ENCODE data around the gene SLC1A2.

Gene SLC1A2

GRCh38 chr11:35375332-35376117, 43.8 kb downstream of the SLC1A2 start:
- DNase-seq = no peak

DNA sequence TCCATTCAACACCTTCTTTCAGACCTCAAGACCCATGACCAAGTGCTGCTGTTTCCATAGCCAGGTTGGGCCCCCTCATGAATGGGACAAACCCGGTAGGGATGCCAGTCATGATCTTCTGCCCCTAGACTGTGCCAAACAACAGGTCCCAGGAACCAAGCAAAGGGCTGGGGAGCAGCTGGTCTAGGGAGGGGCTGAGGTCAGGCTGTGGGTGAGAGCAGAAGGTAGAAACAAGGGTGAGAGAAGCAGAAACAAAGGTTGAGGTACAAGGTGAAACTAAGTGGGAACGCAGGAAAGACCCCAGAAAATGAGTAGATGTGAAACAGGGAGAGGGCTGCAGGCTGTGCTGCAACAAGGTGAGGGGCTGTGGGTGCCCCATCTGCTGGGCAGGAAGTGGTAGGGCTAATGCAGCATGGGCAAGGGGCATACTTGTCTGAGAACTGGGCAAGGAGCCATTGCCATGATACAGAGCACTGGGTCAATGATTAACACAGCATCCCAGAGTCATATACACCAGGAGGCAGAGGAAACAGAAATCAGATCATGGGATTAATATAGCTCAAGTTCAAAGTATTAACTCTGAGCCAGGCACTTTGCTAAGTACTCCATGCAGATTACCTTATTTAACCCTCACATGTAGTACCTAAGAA, 45.9 kb downstream of the SLC1A2 start:
- DNase-seq = no peak

DNA sequence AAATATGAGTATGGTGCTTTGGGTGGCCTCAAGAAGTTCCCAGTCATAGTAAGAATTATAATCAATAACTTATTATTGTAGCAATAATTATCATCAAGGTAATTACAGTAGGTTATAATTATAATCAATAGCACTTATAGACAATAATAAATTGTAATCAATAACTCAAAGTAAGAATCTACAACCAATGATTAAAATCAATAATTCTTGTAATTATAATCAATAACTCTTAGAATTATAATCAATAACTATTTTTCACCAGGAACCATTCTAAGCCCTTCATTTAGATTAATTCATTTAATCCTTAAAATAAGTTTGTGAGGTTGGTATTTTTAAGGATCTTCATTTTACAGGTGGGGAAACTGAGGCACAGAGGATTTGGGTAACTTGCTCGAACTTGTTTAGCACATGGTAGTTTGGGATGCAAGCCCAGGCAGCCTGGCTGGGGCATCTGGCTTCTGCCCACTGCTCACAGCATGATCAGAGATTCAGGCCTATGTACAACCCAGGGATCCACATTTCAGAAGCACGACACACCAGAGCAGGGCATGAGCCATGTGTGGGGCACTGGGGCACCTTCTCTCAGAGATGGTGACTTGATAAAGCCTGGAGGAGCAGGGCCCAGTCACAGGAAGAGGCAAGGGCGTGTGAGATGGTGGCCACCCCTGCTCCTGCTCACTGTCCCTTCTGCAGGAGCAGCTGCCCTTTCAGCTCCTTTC, 46.6 kb downstream of the SLC1A2 start:
- DNase-seq = no peak

GRCh38 chr11:35367491-35367890, 51.9 kb downstream of the SLC1A2 start:
- no peak for DNase-seq

GRCh38 chr11:35366798-35367197, 52.6 kb downstream of the SLC1A2 start:
- DNase-seq = no peak

GRCh38 chr11:35365961-35366360, 53.4 kb downstream of the SLC1A2 start:
- DNase-seq = no peak

DNA sequence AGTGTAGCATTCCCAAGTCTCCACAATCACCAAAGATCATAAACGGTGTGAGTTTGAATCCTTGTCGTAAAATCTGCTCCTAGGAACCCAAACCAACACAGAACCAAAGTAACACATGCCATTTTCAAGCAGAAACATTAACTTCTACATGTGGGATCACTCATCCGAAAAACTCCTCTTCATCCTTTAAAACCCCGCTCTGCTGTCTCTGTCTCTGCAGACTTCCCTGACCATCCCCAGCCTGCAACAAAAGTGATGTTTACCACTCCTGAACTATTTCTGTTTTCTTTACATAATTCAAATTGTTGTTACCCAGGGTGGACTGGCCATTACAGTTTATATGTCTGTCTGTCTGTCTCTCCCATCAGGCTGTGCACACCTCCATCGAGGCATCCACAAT, 54.0 kb downstream of the SLC1A2 start:
- no peak for DNase-seq

DNA sequence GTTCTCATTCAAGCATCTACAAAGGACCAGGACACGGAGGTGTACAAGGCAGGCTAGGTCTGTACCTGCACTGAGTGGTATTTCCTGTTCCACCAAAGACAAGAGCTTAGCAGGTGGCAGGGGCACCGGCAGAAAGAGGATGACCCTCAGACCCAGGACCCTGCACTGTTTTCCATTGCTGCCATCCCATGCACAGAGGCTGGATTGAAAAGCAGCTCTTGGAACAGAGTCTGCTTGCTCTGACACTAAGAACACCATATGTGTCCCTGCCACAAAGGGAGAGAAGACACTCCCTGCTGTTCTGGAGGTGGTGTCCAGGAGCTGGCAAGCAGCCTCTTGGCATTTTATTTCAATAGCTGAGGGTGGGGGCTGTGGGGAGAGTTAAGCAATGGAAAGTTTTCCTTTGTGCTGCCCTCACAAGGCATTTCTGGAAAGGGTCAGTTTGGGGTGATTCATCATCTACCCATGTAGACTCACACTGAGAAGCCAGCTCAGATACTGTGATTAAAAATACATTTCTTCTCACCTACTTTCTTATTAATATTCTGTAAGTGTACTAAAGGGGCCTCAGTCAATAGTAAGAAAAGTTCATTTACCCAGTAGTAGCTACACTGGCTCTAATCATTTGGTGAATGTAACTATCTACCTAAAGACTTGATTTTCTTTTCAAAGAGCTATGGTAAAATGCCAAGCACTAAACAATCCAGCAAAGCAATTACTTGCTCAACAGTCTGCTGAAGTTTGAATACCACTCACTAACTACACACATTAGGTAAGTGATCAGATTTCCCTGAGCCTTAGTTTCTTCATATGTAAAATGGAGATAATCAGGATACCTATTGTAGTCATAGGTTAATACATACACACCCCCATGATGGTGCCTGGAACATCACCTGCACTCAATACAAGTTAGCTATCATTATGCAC, 55.2 kb downstream of the SLC1A2 start:
- DNase-seq = no peak

DNA sequence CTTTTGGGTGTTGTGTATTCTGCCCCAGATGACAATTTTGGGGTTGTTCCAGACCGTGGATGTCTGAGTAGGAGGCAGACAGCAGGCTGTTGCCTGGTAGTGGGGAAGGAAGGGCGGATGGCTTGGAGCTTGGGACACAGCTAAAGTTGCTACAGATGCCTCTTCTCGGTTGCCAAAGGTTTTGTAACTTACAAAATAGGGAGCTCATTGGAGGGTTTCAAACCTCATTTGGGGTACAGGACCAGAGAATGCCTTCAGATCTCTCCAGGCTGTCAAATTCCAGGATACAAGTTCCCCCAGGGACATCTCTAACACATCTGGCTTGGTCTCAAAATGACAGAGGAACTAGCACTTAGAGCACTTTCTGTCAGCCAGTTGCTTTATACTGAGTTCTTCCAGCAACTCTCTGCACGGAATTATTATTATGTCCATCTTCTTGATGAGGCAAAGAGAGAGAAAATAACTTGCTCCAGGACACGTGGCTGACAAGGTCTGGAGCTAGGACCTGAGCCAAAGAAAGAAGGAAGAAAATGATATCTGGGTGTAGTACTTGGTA, 56.0 kb downstream of the SLC1A2 start:
- no peak for DNase-seq

DNA sequence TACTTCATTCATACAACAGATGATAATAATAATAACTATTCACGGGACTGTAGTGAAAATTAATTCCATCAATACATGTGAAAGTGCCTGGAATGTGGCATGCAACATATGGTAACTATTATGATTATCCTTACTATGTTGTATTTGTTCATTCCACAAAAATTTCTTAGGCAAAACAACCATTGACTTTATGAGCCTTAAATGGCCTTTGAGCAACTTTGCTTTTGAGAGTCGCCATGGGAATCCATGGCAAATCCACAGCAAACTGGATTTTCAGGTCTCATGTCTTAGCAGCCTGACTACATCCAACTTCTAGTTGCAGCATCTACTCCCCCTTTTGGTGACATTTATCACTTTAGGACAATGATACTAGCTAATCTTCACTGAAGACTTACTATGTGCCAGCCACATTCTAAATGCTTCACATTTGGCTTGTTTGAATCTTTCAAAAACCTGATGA, 56.8 kb downstream of the SLC1A2 start:
- DNase-seq = no peak

- DNase-seq = no peak
Measured at GRCh38 chr11:35360055-35360530, 59.3 kb downstream of the SLC1A2 start.

GRCh38 chr11:35359321-35360054, 59.9 kb downstream of the SLC1A2 start:
- no peak for DNase-seq

- no peak for DNase-seq
Measured at GRCh38 chr11:35358391-35358790, 61.0 kb downstream of the SLC1A2 start.

GRCh38 chr11:35357923-35358322, 61.4 kb downstream of the SLC1A2 start:
- DNase-seq = no peak

DNA sequence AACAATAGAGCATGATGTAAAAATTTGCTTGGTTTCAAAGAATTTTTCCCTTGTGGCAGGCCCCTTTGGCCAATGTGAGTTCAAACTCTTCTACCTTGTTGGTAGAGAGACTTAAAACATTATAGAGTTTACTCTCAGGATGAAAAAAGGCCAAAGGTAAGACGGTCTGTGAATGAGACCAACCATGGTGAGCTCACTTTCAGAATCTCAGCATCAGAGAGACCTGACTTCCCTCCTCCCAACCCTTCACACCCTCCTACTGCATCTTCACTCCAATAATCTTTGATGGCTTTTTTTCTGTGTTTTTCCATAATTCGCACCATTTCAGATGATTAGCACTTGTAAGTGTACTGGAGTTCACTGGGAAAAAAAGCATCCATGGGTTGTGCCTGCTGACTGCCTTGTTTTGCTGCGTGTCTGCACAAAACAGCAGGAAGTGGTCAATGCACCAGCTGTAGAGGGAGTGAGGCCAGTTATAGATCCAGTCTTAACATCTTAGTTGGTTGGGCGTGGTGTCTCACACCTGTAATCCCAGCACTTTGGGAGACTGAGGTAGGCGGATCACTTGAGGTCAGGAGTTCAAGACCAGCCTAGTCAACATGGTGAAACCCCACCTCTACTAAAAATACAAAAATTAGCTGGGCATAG, 64.1 kb downstream of the SLC1A2 start:
- DNase-seq = no peak

DNA sequence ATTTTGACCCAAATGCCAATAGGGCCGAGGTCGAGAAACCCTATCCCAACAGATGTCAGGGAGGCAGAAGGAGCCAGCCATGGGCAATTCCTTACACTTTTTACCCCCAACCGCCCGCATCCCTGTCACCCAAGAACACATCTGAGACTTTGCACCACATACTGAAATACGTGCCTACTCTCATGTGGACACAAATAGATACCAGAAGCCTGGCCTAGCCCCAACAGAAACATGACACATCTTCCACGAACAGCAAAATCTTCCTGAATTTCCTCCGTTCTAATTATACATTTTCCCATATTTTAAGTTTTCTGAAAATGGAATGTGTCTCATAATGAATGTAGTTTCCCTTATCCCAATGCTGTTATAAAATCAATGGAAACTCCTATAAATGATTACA, 64.7 kb downstream of the SLC1A2 start:
- DNase-seq = no peak

- no peak for DNase-seq
Measured at GRCh38 chr11:35352077-35352888, 67.1 kb downstream of the SLC1A2 start.

- DNase-seq = no peak
Measured at GRCh38 chr11:35349897-35350296, 69.5 kb downstream of the SLC1A2 start.

GRCh38 chr11:35348898-35349687, 70.3 kb downstream of the SLC1A2 start:
- DNase-seq = no peak
